NCI-H2081 treated with DMSO at 0.1 percent for 48 hours (cell line): ENCODE data around the gene CLDN7.
"Not testable (repeated sequence)": the region's sequence is repeated elsewhere in the genome, so short reads cannot be mapped to it uniquely, and the experiment has no call there.

Experiments
- DNase-seq: peaks from one replicate; lab custom pipeline; 2025; lab: John Stamatoyannopoulos, UW

The CLDN7 gene

DNA sequence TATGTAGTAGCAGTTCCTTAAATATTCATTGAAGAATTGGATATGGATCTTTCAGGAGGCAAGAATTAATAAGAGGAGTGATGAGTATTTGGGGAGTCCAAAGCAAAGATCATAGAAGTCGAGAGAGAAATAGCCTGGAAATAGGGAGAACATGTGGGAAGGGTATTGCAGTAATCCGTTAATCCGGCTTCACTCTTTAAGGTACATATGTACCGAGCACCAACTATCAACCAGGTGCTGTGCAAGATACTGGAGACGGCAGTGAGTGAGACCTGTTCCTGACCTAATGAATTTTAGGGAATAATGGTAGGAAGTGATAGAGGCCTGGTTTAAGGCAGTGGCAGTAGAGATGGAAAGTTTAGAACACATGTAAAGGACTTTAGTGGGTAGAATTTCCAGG lies 9.2 kb downstream of the CLDN7 start:
- DNase-seq = no peak

- peak; percentile 62 for DNase-seq
These were observed 9.9 kb downstream of the CLDN7 start, which contains the start of gene ELP5 for GRCh38 chr17:7252176-7253043. TSS of gene ELP5 (plus strand) at chr17:7252215. CDS start at chr17:7252551, 336 bp downstream.

DNA sequence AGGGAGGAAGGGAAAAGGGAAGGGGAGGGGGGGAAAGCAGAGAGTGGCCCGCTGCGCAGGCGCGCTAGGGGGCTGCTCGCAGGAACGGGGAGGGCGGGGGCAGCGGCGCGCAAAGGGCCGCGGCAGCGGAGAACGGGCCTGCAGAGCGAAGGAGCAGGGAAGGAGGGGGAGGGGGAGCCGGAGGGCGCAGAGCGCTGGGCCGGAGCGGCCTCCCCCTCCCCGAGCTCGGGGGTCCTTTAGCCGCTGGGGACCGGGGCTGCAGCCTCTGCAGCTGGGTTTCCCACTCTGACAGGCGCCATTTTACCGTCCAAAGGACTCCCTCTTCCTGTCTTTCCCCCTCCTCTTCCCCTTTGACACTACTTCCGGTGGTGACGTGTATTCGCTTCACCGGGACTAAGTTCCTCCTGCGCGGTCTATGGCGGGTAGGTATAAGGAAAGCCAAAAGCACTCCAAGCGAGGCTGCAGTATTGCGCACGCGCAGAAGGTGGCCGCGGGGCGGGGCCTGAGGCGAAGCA lies 10.6 kb downstream of the CLDN7 start, which contains the start of gene CTDNEP1:
Gene CTDNEP1 (minus strand): TSS at position 74 of the 515 bp plus-strand sequence. CDS start 438 bp downstream, outside the sequence.
- peak; percentile 83 for DNase-seq

GRCh38 chr17:7250695-7251627 lies 11.3 kb downstream of the CLDN7 start:
- DNase-seq = no peak

- no peak for DNase-seq
These were observed 12.4 kb downstream of the CLDN7 start for GRCh38 chr17:7249830-7250229.

DNA sequence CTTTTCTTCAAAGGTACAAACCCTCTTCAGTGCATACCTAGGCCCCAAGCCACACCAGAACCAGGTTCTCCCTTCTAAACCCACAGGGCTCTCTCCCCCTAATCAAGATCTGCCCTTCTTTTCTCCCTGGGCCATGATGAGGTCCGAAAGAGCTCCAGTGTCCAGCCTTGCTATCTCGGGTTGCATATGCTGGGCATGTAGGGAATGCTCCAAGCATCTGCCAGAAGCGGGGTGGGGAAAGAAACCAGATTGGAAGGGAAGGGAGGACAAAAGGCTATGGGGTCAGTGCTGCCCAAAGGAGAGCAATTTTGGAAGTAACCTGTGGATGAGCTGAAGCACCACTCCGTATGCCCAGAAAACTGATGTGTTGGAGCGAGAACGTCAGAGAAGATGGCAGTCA lies 13.1 kb downstream of the CLDN7 start:
- no peak for DNase-seq

- DNase-seq = no peak
These were observed 13.5 kb downstream of the CLDN7 start for GRCh38 chr17:7248796-7249195.

DNA sequence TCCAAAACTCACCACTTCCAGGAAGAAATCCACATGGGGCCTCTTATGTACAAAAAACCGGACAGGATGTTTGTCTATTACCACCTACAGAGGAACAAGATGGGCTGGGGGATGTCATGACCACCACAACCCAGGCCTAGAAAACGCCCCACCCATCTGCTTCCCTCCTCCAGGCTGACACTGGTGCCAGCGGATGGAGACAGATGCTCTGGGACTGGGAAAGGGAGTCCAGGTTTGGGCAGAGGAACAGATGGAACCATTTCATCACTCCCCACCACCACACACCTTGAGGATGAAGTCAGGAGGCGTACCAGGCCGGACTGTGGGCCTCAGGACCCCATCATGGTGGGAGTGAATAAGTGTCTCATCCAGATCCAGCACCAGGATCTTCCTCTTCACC lies 15.5 kb downstream of the CLDN7 start:
- DNase-seq = no peak

DNA sequence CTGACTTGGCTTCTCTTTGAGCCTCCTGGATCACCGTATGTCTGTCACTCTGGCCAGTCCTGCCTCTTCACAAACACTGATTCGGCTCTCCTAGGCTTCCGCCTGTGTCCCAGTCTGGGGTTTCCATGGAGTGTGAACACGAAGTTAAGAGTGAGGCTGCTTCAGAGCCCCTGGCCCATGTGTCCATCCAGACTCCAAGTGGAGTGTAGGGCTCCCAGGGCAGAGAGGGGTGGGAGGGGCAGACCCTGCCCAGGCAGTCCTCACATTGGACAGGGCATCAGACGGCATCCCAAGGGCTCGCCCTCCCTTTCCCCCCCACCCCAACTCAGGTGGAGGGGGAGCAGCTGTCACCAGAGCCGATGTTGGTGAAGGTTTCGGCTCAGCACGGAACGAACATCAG lies 18.4 kb downstream of the CLDN7 start:
- DNase-seq = not testable (repeated sequence)

DNA sequence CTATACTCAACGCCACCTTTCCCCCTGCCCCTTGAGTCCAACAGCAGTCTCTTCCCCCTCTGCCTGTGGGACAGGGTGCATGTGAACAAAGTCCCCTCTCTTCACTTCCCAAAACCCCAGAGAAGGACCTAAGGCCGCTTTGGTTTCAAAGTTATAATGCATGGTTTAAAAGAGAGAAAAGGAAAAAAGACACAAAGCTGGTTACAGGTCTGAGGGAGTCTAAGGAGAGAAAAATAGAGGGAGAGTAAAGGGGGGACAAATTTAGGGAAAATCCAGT lies 18.9 kb downstream of the CLDN7 start:
- no peak for DNase-seq

GRCh38 chr17:7242717-7243452 lies 19.4 kb downstream of the CLDN7 start:
- DNase-seq = peak; percentile 50

DNA sequence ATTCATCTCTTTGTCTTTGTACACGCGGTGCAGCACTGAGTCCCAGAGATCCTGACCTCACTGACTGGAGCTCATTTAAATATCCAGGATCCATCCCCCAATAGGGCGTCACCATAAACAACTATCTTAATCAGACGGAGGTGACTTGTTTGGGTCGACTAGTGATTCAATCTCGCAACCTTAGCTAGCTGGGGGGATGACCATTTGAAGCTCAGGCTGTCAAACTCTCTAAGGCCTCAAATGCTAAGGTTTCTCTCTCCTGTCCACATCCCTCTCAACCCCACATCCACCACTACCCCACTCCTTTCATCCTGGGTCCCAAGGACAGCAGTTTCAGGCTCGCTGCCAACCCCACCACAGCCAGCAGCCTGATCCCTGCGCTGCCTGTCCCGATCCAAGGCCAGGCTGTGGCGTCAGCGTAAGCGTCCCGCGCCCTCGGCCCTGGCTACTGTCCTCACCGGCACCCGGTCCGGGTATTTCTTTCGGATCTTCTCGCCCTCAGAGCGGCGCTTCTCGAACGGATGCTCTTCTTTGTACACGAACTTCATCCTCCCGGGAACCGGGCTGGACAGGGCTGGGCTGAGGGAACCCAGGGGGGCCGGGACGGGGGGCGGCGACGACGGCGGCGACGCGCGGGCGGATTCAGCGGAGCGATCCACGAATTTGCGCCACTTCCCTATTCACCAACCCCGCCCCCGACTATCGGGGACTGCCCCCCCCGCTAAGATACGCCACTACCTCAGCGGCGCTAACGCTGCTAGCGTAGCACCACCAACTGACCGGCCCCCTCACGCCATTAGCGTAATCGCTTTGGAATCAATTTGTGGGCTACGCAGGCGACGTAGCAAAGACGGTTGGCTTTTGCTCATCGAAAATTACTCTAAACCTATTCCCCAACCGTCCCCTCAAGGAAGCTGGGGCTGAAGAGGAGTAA lies 20.2 kb downstream of the CLDN7 start, which contains the start of gene GABARAP:
Gene GABARAP (minus strand): TSS at position 667 of the 934 bp plus-strand sequence. CDS start 119 bp downstream, at position 548.
- DNase-seq = no peak

DNA sequence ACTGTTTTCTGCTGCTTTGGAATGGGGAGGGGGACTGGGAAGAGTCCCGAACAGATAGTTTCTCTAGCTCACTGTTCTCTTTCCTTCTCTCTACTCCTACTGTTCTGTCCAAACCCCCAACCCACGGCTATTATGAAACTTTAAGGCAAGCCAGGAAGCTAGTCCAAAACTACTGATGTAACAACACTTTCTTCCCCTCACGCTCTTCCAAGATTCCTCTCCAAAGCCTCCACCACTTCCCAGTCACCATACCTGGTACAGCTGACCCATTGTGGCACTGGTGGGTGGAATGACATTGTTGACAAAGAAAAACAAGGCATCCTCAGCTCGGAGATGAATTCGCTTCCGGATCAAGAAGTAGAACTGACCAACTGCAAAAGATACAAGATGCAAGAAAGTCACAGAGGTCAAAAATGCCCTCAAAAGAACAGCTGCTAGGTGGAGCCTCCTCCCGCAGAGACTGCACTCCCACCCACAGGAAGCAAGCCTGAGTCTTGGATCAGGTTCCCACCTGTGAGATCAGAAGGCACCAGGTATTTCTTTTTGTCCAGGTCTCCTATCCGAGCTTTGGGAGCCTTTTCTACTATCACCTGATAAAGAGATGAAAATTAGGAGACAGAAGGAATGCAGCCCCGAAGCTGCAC lies 21.1 kb downstream of the CLDN7 start:
- no peak for DNase-seq

DNA sequence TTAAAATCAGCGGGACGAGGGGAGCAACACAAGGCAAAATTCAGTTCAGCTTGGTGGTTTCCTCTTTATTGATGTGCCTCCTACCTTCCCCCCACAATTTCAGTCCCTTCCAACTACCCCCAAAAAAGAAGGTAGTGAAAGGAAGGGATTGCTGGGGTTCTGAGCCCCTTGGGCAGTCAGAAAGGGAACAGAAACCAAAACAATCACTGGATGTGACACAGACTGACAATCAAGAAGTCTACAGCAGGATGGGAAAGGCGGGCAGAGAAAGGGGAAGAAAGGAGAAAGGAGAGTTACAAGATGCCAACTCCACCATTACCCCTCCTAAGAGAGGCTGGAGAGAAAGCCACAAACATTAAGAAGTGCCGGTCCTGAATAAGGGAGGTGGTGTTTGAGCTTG lies 21.9 kb downstream of the CLDN7 start:
- DNase-seq = no peak

- peak; percentile 87 for DNase-seq
These were observed 22.9 kb downstream of the CLDN7 start, which contains the start of gene PHF23 for GRCh38 chr17:7239091-7240027. TSS of gene PHF23 (minus strand) at chr17:7239457. CDS start at chr17:7239279, 178 bp downstream.

DNA sequence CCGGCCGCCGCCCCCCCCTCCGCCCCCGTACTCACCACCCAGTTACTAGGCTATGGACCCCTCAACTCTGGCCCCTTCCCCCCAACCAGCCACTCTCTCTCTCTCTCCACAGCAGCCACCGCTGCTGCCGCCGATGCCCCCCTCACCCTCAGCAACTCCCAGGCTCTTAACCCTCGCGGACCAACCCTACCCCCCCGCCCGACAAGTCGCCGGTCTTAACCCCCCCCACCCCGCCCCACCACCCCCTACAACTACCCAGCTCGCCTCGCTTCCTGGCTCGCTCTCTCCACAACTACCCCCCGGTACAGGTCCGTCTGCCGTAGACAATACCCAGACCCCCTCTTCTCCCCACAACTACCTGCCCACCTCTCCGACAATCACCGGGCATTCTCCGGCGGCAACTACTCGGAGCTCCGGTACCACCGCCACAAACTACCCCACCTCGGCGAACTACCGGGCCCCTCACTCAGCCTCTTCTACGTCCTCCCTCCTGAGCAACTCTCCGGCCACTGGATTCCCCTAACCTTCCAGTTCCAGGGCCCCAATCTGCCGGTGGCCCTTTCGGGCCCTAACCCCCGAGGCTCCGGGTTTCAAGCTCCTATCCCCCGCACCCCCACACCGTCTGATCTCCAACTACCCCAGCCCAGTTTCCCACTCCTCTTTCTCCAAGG lies 23.7 kb downstream of the CLDN7 start:
- DNase-seq = no peak

DNA sequence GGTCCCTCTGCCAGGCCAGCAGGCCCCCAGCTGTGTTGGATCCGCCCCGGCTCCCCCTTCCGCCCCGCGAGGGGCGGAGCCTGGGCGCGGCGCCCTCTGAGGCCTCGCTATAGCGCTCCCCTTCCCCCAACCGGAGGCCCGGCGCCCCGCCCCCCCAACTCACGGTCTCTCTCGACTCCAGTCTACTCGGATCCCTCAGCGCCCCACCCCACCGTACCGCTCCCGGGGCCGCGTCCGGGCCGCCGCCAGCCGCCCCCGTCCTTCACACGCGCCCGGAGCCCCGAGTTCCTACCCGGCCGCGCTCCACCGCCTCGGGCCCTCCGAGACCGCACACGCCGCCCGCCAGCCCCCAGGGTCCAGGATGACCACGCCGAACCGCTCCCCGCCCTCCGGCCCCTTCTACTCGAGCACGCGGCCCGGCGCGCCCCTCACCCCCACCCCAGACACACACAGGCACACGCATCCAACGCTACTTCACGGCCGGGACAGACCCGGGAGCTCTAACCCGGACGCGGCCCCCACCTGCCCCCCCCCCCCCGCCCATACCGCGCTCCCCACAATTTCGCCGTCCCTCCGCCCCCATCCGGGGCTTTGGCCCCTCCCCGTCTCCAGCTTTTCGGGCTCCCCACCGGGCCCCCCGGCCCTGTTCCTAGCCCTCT lies 24.4 kb downstream of the CLDN7 start:
- DNase-seq = no peak

DNA sequence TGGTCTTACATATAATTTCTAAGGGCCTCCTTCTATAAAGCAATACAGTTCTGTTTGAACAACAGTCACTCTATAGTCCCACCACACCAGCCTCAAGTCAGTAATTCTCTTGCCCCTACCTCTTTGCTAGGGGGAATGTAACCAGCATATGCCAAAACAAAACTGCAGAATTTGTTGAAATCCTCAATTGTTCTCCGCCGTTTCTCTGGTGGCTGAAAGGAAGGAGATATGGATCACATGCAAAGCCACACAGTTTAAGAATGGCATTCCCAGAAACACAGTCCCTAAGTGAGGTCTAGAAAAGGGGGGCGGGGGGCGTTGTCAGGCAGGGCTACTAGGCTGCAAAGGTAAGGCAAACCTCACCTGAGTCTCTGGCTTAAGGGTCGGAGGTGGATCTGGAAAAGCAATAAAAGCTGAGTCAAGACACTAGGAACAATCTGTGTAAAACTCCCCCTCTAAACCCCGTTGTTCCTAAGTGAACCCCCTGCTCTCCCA lies 25.0 kb downstream of the CLDN7 start:
- DNase-seq = no peak
